Nephron (organoid): ENCODE results near the gene FAR2.
A peak's percentile ranks its signal among the peaks of the same experiment; 100 is the strongest.

ENCODE experiments used
- H3K27ac Mint-ChIP-seq, 3 experiments: 2 replicates each; pipeline ENCODE4 v1.8.0; 2020; ENCODE audit warnings: mixed read lengths in 3 of 3, mild to moderate bottlenecking in 2 of 3, moderate library complexity in 1 of 3
- H3K27me3 Mint-ChIP-seq: 2 replicates; pipeline ENCODE4 v1.8.0; 2021; ENCODE audit warnings: low read depth, mild to moderate bottlenecking, moderate library complexity, mixed read lengths
- H3K36me3 Mint-ChIP-seq: 2 replicates; pipeline ENCODE4 v1.8.0; 2020; ENCODE audit warnings: low read depth, mixed read lengths
- H3K4me1 Mint-ChIP-seq: 2 replicates; pipeline ENCODE4 v1.8.0; 2020; ENCODE audit warnings: mixed read lengths
- H3K4me3 Mint-ChIP-seq, 3 experiments: 2 replicates each; pipeline ENCODE4 v1.8.0; 2020; ENCODE audit warnings: mild to moderate bottlenecking in 3 of 3, mixed read lengths in 3 of 3, moderate library complexity in 2 of 3
- H3K9me3 Mint-ChIP-seq: 2 replicates; pipeline ENCODE4 v1.8.0; 2020; ENCODE audit warnings: mixed read lengths
- CTCF ChIP-seq, 3 experiments: fragments of 200-600 bp; sonication (generic); IDR thresholded peaks; one replicate each; pipeline ENCODE4 v1.5.0; 2021; ENCODE audit warnings: antibody characterized with exemption in 3 of 3; ENCODE audit not compliant: unreplicated experiment in 3 of 3

The FAR2 gene

GRCh38 chr12:29150462-29150861 lies 1.4 kb downstream of the FAR2 start:
- Mint-ChIP-seq H3K27ac (peak overlapping the region; percentile 76 to 84 (median 82)), H3K36me3 (no peaks in the 10 kb centered on the region), H3K4me3 (peak overlapping the region; percentile 68 to 79 (median 76)), H3K4me1 (peaks cover 21% of the 10 kb centered on the region), H3K9me3 (peaks cover 2% of the 10 kb centered on the region), H3K27me3 (peaks cover 26% of the 10 kb centered on the region)
- no peak for TF ChIP-seq CTCF (IDR thresholded peaks at IDR 0.05; ENCODE audit: unreplicated experiment in 3 of 3)

GRCh38 chr12:29152223-29152868 lies 3.3 kb downstream of the FAR2 start:
- peak overlapping the region in 1 of 3 experiments; percentile 39 for H3K4me3 Mint-ChIP-seq
- H3K36me3 Mint-ChIP-seq: no peaks in the 10 kb centered on the region
- H3K27ac Mint-ChIP-seq: peak overlapping the region; percentile 63 to 85 (median 84)
- no peaks in the 10 kb centered on the region for H3K9me3 Mint-ChIP-seq
- H3K4me1 Mint-ChIP-seq: peaks cover 21% of the 10 kb centered on the region
- peaks cover 26% of the 10 kb centered on the region for H3K27me3 Mint-ChIP-seq
- no peak for TF ChIP-seq CTCF (IDR thresholded peaks at IDR 0.05; ENCODE audit: unreplicated experiment in 3 of 3)

GRCh38 chr12:29152981-29153630 lies 4.0 kb downstream of the FAR2 start:
- peak overlapping the region; percentile 74 to 85 (median 84) for H3K27ac Mint-ChIP-seq
- TF ChIP-seq CTCF (IDR thresholded peaks at IDR 0.05; ENCODE audit: unreplicated experiment in 3 of 3): no peak
- H3K27me3 Mint-ChIP-seq: peaks cover 23% of the 10 kb centered on the region
- peak overlapping the region in 1 of 3 experiments; percentile 35 for H3K4me3 Mint-ChIP-seq
- H3K4me1 Mint-ChIP-seq: peaks cover 19% of the 10 kb centered on the region
- H3K9me3 Mint-ChIP-seq: no peaks in the 10 kb centered on the region
- H3K36me3 Mint-ChIP-seq: no peaks in the 10 kb centered on the region

GRCh38 chr12:29155079-29155478 lies 6.0 kb downstream of the FAR2 start:
- Mint-ChIP-seq H3K36me3 (no peaks in the 10 kb centered on the region), H3K27ac (no peak overlapping the region), H3K4me3 (no peak overlapping the region), H3K9me3 (no peaks in the 10 kb centered on the region), H3K27me3 (peaks cover 14% of the 10 kb centered on the region), H3K4me1 (peaks cover 9% of the 10 kb centered on the region)
- TF ChIP-seq CTCF (IDR thresholded peaks at IDR 0.05; ENCODE audit: unreplicated experiment in 3 of 3): no peak

GRCh38 chr12:29157486-29157946 lies 8.4 kb downstream of the FAR2 start:
- no peak for TF ChIP-seq CTCF (IDR thresholded peaks at IDR 0.05; ENCODE audit: unreplicated experiment in 3 of 3)

More at GRCh38 chr12:29157486-29157946, 8.4 kb downstream of the FAR2 start:
- peaks cover 9% of the 10 kb centered on the region for H3K4me1 Mint-ChIP-seq
- peak overlapping the region in 1 of 3 experiments; percentile 30 for H3K27ac Mint-ChIP-seq
- H3K9me3 Mint-ChIP-seq: no peaks in the 10 kb centered on the region
- peaks cover 4% of the 10 kb centered on the region for H3K27me3 Mint-ChIP-seq
- H3K4me3 Mint-ChIP-seq: no peak overlapping the region
- H3K36me3 Mint-ChIP-seq: no peaks in the 10 kb centered on the region
